ENCODE data around the gene PARP8. TPM values are rescaled to one million over a fixed set of nuclear protein-coding genes. Genes with fewer than 3 reads are reported as not detected.

PARP8 gene
- total and polyA plus RNA-seq, 9 of the 15 experiments (the other 6 are each of a cell fraction or from before 2014, with no cell fraction given) = 0.03 to 0.31 TPM; not detected in 7

DNA sequence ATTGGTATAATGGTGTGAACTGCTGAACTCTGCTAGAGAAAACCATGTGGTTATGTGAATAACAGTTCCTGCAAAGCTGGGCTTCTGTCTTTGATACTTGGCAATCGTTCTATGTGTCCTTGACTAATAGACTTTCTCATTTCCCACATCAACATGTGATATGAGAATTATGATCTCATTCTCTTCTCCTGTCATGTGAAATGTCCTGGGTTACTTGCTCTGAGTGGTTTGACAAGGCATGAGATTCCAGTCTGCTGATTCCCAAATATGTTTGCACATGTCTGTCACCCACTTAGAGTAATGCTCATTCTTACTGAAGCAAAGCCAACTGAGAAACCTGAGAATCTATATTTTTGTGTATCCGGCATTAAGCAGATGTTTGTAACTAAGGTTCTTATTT lies 141.2 kb downstream of the PARP8 start:
- FAIRE-seq = no peak
- POLR2A ChIA-PET = no interaction called here

More for the DNA sequence above, 141.2 kb downstream of the PARP8 start:
- in situ Hi-C loops (cut with MboI) (no loop called here), intact Hi-C loops (cut with micrococcal nuclease) (no loop called here)
- Histone ChIP-seq H4K20me1 (replicated peaks; ENCODE audit: control insufficient read depth, insufficient read depth, low read length) (no peaks in the 10 kb centered on the region), H3K79me2 (ENCODE audit: control insufficient read depth, insufficient read depth, low read length) (no peaks in the 10 kb centered on the region), H3K36me3 (ENCODE audit: control insufficient read depth, insufficient read depth, low read length) (no peaks in the 10 kb centered on the region), H3K9me3 (replicated peaks; ENCODE audit: control insufficient read depth, insufficient read depth, low read depth, low read length) (no peaks in the 10 kb centered on the region), H2AFZ (ENCODE audit: low read depth, low read length) (no peak overlapping the region), H3K4me1 (replicated peaks in 1 of 2; ENCODE audit: control insufficient read depth in 2 of 2, insufficient read depth in 2 of 2, low read length in 2 of 2) (no peaks in the 10 kb centered on the region), H3K9ac (ENCODE audit: insufficient read depth in 1 of 2, low read depth in 2 of 2, low read length in 2 of 2) (no peak overlapping the region), H3K9me1 (ENCODE audit: control insufficient read depth, insufficient read depth, low read length) (no peaks in the 10 kb centered on the region), H3K4me3 (no peak overlapping the region), H3K27me3 (ENCODE audit: control insufficient read depth in 2 of 2, insufficient read depth in 2 of 2, low read length in 2 of 2) (no peaks in the 10 kb centered on the region), H3K4me2 (ENCODE audit: insufficient read depth, low read length) (no peak overlapping the region), H3K27ac (ENCODE audit: extremely low read depth, low read depth, low read length) (no peak overlapping the region)
- no peak for DNase-seq (ENCODE audit: extremely low read depth in 1 of 4, low spot score in 3 of 4)
- ATAC-seq = no peak
- BruUV-seq (replicated peaks) = no TSS peak
- TF ChIP-seq, protein P1, sequence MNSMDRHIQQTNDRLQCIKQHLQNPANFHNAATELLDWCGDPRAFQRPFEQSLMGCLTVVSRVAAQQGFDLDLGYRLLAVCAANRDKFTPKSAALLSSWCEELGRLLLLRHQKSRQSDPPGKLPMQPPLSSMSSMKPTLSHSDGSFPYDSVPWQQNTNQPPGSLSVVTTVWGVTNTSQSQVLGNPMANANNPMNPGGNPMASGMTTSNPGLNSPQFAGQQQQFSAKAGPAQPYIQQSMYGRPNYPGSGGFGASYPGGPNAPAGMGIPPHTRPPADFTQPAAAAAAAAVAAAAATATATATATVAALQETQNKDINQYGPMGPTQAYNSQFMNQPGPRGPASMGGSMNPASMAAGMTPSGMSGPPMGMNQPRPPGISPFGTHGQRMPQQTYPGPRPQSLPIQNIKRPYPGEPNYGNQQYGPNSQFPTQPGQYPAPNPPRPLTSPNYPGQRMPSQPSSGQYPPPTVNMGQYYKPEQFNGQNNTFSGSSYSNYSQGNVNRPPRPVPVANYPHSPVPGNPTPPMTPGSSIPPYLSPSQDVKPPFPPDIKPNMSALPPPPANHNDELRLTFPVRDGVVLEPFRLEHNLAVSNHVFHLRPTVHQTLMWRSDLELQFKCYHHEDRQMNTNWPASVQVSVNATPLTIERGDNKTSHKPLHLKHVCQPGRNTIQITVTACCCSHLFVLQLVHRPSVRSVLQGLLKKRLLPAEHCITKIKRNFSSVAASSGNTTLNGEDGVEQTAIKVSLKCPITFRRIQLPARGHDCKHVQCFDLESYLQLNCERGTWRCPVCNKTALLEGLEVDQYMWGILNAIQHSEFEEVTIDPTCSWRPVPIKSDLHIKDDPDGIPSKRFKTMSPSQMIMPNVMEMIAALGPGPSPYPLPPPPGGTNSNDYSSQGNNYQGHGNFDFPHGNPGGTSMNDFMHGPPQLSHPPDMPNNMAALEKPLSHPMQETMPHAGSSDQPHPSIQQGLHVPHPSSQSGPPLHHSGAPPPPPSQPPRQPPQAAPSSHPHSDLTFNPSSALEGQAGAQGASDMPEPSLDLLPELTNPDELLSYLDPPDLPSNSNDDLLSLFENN (IDR thresholded peaks at IDR 0.05; ENCODE audit: low read depth in 2 of 2, low read length in 2 of 2) = no peak
- TF ChIP-seq PTRF (tag; IDR thresholded peaks at IDR 0.05) = no peak
- TF ChIP-seq, protein P2, sequence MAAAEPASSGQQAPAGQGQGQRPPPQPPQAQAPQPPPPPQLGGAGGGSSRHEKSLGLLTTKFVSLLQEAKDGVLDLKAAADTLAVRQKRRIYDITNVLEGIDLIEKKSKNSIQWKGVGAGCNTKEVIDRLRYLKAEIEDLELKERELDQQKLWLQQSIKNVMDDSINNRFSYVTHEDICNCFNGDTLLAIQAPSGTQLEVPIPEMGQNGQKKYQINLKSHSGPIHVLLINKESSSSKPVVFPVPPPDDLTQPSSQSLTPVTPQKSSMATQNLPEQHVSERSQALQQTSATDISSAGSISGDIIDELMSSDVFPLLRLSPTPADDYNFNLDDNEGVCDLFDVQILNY (CRISPR knock-in tag; IDR thresholded peaks at IDR 0.05) = no peak
- no peak for TF ChIP-seq NFE2L1 (tag; IDR thresholded peaks at IDR 0.05; ENCODE audit: borderline replicate concordance, low read depth)
- TF ChIP-seq ELF2 (CRISPR knock-in tag; IDR thresholded peaks at IDR 0.05) = no peak
- no peak for TF ChIP-seq EP400 (IDR thresholded peaks at IDR 0.05)
- no peak for TF ChIP-seq MEF2D (tag; conservative IDR thresholded peaks at IDR 0.05; ENCODE audit: low read depth)
- TF ChIP-seq MCM2 (IDR thresholded peaks at IDR 0.05; ENCODE audit: low read depth) = no peak
- no peak for TF ChIP-seq JUNB (CRISPR knock-in tag; conservative IDR thresholded peaks at IDR 0.05)
- TF ChIP-seq CCNT2 (IDR thresholded peaks at IDR 0.05; ENCODE audit: borderline replicate concordance, extremely low read depth, insufficient read length, low read depth, low read length) = no peak
- TF ChIP-seq PHTF2 (CRISPR knock-in tag; IDR thresholded peaks at IDR 0.05) = no peak
- TF ChIP-seq NRF1 (conservative IDR thresholded peaks at IDR 0.05 in 1 of 2, IDR thresholded peaks at IDR 0.05 in 1 of 2) = no peak
- TF ChIP-seq HDAC8 (tag; IDR thresholded peaks at IDR 0.05) = no peak
- TF ChIP-seq EZH2 (IDR thresholded peaks at IDR 0.05; ENCODE audit: borderline replicate concordance, low read depth, low read length) = no peak
- WGBS (ENCODE audit: insufficient coverage, low coverage, missing lambda C conversion rate) = 0% methylated on average over 2 of the region's 2 CpGs
- CTCF ChIA-PET (ENCODE audit: low intra/inter-chr PET ratio) = no interaction called here
